ENCODE data around the gene PRDM11. TPM values are rescaled to one million over a fixed set of nuclear protein-coding genes. Genes with fewer than 3 reads are reported as not detected.
A peak's percentile ranks its signal among the peaks of the same experiment; 100 is the strongest.
"Not testable (repeated sequence)": the region's sequence is repeated elsewhere in the genome, so short reads cannot be mapped to it uniquely, and the experiment has no call there.

The PRDM11 gene
- total RNA-seq, 1 donor, result 6.5 TPM

- H3K4me3 ChIP-seq (ENCODE audit: low read depth, low read length), result no peak overlapping the region
- DNase-seq (ENCODE audit: low read depth), result no peak
- no peak for TF ChIP-seq CTCF (IDR thresholded peaks at IDR 0.05; ENCODE audit: insufficient read depth, low read depth, low read length)
Observed at GRCh38 chr11:45247433-45247832, 101.0 kb downstream of the PRDM11 start.

DNA sequence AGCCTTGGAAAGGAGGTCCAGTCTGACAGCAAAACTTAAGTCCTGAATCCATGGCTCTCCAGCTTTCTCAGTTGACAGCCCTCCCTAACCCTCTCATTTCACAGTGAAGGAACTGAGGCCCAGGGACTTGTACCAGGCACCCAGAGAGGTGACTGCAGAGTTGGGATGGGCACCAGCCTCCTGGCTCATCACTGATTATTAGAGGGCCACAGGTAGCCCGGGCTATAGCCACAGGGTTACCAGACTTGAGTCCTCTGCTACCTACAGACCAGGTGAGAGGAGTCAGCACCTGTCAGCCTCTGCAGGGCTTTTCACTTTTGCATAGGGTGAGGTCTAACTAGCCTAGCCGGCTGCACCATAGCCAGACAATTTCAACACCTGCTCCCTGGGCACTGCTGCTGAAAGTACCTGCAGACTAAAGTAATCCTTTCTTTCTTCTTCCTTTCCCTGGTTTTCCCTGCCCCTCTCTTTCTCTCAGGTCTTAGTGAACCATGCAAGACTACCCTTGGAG lies 102.1 kb downstream of the PRDM11 start:
- no peak for TF ChIP-seq CTCF (IDR thresholded peaks at IDR 0.05; ENCODE audit: insufficient read depth, low read depth, low read length)
- no peak for DNase-seq (ENCODE audit: low read depth)
- no peak overlapping the region for H3K4me3 ChIP-seq (ENCODE audit: low read depth, low read length)

GRCh38 chr11:45249372-45249771 lies 102.9 kb downstream of the PRDM11 start:
- not testable (repeated sequence) for H3K4me3 ChIP-seq (ENCODE audit: low read depth, low read length); DNase-seq (ENCODE audit: low read depth)

GRCh38 chr11:45250035-45250718 lies 103.7 kb downstream of the PRDM11 start:
- no peak for DNase-seq (ENCODE audit: low read depth)
- no peak overlapping the region for H3K4me3 ChIP-seq (ENCODE audit: low read depth, low read length)
- no peak for TF ChIP-seq CTCF (IDR thresholded peaks at IDR 0.05; ENCODE audit: insufficient read depth, low read depth, low read length)

- peak; percentile 20 for DNase-seq (ENCODE audit: low read depth)
- peak; percentile 60 for TF ChIP-seq CTCF (IDR thresholded peaks at IDR 0.05; ENCODE audit: insufficient read depth, low read depth, low read length)
- H3K4me3 ChIP-seq (ENCODE audit: low read depth, low read length), result no peak overlapping the region
Observed at GRCh38 chr11:45252134-45252856, 105.9 kb downstream of the PRDM11 start.

DNA sequence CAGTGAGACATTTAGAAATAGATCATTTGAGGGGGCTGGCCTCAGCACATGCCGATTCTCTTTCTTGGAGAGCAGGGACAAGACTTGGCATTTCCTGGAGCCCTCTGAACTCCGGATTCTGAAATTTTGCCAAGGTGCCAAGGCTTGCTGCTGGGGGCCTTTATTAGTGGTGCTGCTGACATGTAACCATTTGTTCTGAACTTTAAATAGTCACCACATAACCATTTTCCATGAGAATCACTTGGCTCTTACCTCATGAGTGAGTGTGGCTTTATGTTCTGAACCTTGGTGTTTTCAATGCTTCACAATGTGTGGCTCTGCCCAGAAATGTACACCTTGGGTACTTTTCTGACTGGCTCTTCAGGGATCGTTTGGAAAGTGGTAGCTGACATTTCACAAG lies 106.4 kb downstream of the PRDM11 start:
- no peak overlapping the region for H3K4me3 ChIP-seq (ENCODE audit: low read depth, low read length)
- DNase-seq (ENCODE audit: low read depth), result no peak
- TF ChIP-seq CTCF (IDR thresholded peaks at IDR 0.05; ENCODE audit: insufficient read depth, low read depth, low read length), result no peak

DNA sequence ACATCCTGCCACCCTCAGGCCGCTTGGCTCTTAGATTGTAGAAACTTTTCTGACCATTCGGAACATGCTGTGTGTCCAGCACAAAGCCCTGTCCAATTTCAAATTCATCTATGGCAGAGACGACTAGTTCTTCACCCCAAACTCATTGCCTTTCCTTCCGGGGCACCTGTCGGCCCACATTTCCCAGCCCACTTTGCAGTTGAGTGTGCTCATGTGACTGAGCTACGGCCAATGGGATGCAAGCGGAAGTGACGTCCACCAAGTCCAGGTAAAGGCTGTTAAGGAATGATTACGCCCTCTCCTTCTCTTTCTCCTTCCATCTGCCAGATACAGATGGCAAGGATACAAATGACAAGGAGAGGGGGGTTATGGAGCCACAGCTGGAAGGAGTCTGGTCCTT lies 107.2 kb downstream of the PRDM11 start:
- TF ChIP-seq CTCF (IDR thresholded peaks at IDR 0.05; ENCODE audit: insufficient read depth, low read depth, low read length), result no peak
- DNase-seq (ENCODE audit: low read depth), result no peak
- H3K4me3 ChIP-seq (ENCODE audit: low read depth, low read length), result no peak overlapping the region
